Neural crest cell (in vitro differentiated cells): Measurements from ENCODE around the gene PAX8. TPM values are rescaled to one million over a fixed set of nuclear protein-coding genes. Genes with fewer than 3 reads are reported as not detected.

Experiments used
- DNase-seq: peaks from one replicate; pipeline ENCODE4 v3.0.0; 2021; ENCODE audit warnings: low read depth, mixed read lengths, low spot score
- H3K27ac Mint-ChIP-seq: one replicate; pipeline ENCODE4 v1.8.0; 2021; ENCODE audit warnings: mild to moderate bottlenecking, mixed read lengths; ENCODE audit not compliant: unreplicated experiment
- H3K27me3 Mint-ChIP-seq: 2 replicates; pipeline ENCODE4 v1.8.0; 2021; ENCODE audit warnings: low read depth, mild to moderate bottlenecking, mixed read lengths
- H3K36me3 Mint-ChIP-seq: 2 replicates; pipeline ENCODE4 v1.8.0; 2021; ENCODE audit warnings: low read depth, mild to moderate bottlenecking, mixed read lengths
- H3K4me1 Mint-ChIP-seq: 2 replicates; pipeline ENCODE4 v1.8.0; 2021; ENCODE audit warnings: mixed read lengths
- H3K4me3 Mint-ChIP-seq: one replicate; pipeline ENCODE4 v1.8.0; 2021; ENCODE audit warnings: mild to moderate bottlenecking, mixed read lengths
- H3K9me3 Mint-ChIP-seq: 2 replicates; pipeline ENCODE4 v1.8.0; 2021; ENCODE audit warnings: mixed read lengths
- total RNA-seq: library from RNA; stranded (reverse); gene quantifications from 2 replicates; pipeline ENCODE4 v1.2.1, GENCODE V29; 2021
- TF ChIP-seq, protein P1 (sequence below): fragments of 200-600 bp; sonication (generic); conservative IDR thresholded peaks from 2 replicates; pipeline ENCODE4 v1.5.0; 2021; ENCODE audit warnings: antibody characterized with exemption, mild to moderate bottlenecking

The PAX8 gene
- total RNA-seq, 1 donor from 2014 or later = 0.49 TPM

DNA sequence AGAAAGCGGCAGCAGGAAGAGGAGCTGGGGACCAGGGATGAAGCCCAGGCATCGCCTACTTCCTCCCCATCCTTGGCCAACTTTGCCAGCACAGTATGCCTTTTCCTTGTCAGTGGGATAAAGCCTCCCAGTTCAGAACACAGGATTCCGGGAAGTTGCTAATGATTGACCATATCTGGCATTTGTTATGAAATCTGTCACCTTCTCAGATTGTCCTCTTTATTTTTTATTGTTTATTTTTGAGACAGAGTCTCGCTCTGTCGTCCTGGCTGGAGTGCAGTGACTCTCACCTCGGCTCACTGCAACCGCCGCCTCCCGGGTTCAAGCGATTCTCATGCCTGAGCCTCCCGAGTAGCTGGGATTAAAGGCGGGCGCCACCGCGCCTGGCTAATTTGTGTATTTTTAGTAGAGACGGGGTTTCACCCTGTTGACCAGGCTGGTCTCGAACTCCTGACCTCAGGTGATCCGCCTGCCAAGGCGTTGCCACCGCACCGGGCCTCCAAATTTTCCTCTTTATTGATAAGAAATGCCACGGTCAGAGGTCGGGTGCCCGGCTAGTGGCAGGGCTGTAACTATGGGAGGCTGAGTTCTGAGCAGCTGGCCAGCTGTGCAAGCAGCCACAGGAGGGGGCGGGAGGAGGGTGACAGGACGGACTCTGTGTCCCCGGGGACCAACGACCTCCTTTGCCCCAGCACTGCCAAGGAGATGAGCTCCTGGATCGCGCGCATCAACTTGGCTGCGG lies 80.5 kb downstream of the PAX8 start:
- no peak overlapping the region for H3K27ac Mint-ChIP-seq
- H3K27me3 Mint-ChIP-seq = peaks cover 14% of the 10 kb centered on the region
- TF ChIP-seq, protein P1, sequence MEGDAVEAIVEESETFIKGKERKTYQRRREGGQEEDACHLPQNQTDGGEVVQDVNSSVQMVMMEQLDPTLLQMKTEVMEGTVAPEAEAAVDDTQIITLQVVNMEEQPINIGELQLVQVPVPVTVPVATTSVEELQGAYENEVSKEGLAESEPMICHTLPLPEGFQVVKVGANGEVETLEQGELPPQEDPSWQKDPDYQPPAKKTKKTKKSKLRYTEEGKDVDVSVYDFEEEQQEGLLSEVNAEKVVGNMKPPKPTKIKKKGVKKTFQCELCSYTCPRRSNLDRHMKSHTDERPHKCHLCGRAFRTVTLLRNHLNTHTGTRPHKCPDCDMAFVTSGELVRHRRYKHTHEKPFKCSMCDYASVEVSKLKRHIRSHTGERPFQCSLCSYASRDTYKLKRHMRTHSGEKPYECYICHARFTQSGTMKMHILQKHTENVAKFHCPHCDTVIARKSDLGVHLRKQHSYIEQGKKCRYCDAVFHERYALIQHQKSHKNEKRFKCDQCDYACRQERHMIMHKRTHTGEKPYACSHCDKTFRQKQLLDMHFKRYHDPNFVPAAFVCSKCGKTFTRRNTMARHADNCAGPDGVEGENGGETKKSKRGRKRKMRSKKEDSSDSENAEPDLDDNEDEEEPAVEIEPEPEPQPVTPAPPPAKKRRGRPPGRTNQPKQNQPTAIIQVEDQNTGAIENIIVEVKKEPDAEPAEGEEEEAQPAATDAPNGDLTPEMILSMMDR = no peak
- no peaks in the 10 kb centered on the region for H3K36me3 Mint-ChIP-seq
- no peak for DNase-seq
- no peaks in the 10 kb centered on the region for H3K9me3 Mint-ChIP-seq
- peaks cover 15% of the 10 kb centered on the region for H3K4me1 Mint-ChIP-seq
- peak overlapping the region; percentile 61 for H3K4me3 Mint-ChIP-seq

DNA sequence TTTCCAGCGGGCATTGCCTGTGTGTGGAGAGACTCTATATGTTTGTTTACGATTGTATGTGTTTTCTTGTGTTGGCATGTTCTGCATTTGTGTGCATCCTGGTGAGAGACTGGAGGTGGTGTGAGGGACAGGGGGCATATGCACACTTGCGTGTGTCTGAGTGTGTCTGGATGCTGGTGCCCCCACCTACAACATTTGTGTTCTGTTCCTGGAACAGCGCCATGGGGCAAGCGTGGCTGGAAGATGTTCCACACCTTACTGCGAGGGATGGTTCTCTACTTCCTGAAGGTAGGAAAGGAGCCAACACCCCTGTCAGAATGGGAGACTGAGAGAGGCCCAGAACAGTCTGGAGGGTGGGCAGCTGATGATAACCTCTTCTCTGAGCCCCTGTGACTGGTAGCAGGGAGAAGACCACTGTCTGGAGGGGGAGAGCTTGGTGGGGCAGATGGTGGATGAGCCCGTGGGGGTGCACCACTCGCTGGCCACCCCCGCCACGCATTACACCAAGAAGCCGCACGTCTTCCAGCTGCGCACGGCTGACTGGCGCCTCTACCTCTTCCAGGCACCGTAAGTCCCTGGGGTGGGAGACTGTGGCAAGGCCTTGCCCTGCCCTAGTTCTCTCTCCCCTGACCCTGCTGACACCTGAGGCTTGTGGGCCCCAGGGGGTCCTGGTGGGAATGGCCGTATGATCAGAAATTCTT lies 81.2 kb downstream of the PAX8 start:
- Mint-ChIP-seq H3K4me1 (peaks cover 8% of the 10 kb centered on the region), H3K27ac (no peak overlapping the region), H3K9me3 (no peaks in the 10 kb centered on the region), H3K27me3 (peaks cover 14% of the 10 kb centered on the region), H3K36me3 (no peaks in the 10 kb centered on the region), H3K4me3 (peak overlapping the region; percentile 72)
- TF ChIP-seq, protein P1 = no peak
- no peak for DNase-seq

DNA sequence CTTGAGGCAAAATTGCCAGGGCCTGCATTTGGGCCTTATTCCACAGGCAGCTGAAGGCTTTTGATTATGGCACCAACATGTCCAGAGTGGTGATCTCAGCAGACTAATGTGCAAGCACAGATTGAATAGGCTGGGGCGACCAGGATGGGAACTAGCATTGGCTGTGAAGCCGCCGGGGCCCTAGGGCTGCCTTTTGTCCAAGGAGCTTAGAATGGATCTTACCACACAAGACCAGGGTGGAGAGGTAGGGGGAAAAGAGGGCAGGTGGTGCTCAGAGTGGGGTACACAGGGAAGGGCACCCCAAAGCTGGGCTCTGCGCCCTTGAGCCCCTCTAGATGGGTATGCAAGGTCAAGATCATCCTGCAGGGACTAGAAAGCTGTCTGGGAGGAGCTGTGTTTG lies 81.9 kb downstream of the PAX8 start:
- Mint-ChIP-seq H3K27ac (no peak overlapping the region), H3K36me3 (no peaks in the 10 kb centered on the region), H3K4me3 (peak overlapping the region; percentile 72), H3K27me3 (peaks cover 14% of the 10 kb centered on the region), H3K4me1 (peaks cover 4% of the 10 kb centered on the region), H3K9me3 (no peaks in the 10 kb centered on the region)
- no peak for DNase-seq
- TF ChIP-seq, protein P1 = no peak

DNA sequence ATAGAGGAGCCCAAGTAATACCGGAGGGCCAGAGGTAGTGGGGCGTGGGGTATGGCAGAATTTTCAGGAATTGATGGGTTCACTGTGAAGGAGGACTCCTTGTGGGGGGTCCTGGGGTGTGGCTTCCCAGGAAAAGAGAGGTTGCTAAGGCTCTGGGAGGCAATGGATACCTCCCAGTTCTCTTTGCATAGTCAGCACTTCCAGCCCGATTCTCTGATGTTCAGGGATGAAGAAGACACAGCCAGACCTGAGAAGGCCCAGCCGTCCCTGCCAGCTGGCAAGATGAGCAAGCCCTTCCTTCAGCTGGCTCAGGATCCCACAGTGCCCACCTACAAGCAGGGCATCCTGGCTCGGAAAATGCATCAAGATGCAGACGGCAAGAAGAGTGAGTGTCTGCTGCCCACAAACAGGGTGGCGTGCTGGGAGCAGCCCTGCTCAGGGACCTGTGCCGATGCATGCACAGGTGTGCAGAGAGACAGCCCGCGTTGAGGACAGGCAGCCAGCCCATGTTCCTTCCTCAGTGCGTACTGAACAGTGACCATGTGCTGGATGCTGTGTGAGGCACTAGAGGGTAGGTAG lies 82.7 kb downstream of the PAX8 start:
- TF ChIP-seq, protein P1 = no peak
- Mint-ChIP-seq H3K27ac (no peak overlapping the region), H3K4me1 (peaks cover 4% of the 10 kb centered on the region), H3K9me3 (no peaks in the 10 kb centered on the region), H3K4me3 (peak overlapping the region; percentile 72), H3K36me3 (no peaks in the 10 kb centered on the region), H3K27me3 (peaks cover 14% of the 10 kb centered on the region)
- DNase-seq = no peak

DNA sequence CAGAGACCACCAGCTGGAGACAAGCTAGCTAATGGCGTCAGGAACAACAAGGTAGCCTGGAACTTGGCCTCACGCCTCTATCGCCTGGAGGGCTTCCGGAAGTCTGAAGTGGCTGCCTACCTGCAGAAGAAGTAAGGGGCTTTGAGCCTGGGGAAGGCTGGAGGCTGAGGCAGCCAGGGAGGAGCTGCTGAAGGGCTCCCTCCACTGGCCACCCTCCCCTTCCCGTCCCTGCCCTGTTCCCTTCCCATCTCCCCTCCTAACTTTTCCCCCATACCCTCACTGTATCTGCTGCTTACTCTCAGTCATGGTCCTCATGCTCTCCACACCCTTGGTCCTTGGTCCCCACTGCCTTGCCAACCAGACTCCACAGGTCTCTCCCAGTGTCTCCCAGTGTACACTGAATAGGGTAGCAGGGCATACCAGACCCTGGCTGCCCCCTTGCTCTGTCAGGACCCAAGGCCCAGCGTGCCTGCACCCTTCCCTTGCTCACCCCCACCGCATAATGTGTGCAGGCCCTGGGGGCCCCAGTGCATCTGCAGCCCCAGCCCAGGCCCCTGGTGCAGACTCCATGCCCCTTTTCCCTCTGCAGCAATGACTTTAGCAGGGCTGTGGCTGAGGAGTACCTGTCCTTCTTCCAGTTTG lies 86.1 kb downstream of the PAX8 start:
- no peak for DNase-seq
- no peak overlapping the region for H3K27ac Mint-ChIP-seq
- TF ChIP-seq, protein P1 = no peak
- peaks cover 11% of the 10 kb centered on the region for H3K27me3 Mint-ChIP-seq
- H3K4me3 Mint-ChIP-seq = no peak overlapping the region
- no peaks in the 10 kb centered on the region for H3K36me3 Mint-ChIP-seq
- H3K9me3 Mint-ChIP-seq = no peaks in the 10 kb centered on the region
- H3K4me1 Mint-ChIP-seq = peaks cover 3% of the 10 kb centered on the region
